H9 (cell line): ENCODE data around the gene DNAH12. TPM values are rescaled to one million over a fixed set of nuclear protein-coding genes. Genes with fewer than 3 reads are reported as not detected.

Source experiments
- DNase-seq: peaks from one replicate; pipeline ENCODE4 v3.0.0-alpha.2; 2017
- H2AFZ ChIP-seq: one replicate; pipeline ENCODE4 v1.6.1; 2013; ENCODE audit warnings: mild to moderate bottlenecking, low read length, control low read depth, moderate library complexity
- H2AK5ac ChIP-seq: 2 replicates; pipeline ENCODE4 v1.6.1; 2013; ENCODE audit warnings: low read length, control low read depth, mixed read lengths; ENCODE audit not compliant: insufficient read length
- H2BK120ac ChIP-seq: one replicate; pipeline ENCODE4 v1.6.1; 2013; ENCODE audit warnings: low read depth, mild to moderate bottlenecking, low read length, control low read depth, inconsistent platforms; ENCODE audit not compliant: poor library complexity, severe bottlenecking
- H2BK12ac ChIP-seq: 2 replicates; pipeline ENCODE4 v1.6.1; 2013; ENCODE audit warnings: low read length, control low read depth, mixed read lengths, low read depth; ENCODE audit not compliant: insufficient read length
- H2BK15ac ChIP-seq: 2 replicates; pipeline ENCODE4 v1.6.1; 2013; ENCODE audit warnings: low read depth, low read length, control low read depth
- H2BK20ac ChIP-seq: one replicate; pipeline ENCODE4 v1.6.1; 2013; ENCODE audit warnings: low read depth, mild to moderate bottlenecking, low read length, control low read depth, inconsistent platforms; ENCODE audit not compliant: poor library complexity, severe bottlenecking
- H2BK5ac ChIP-seq: 2 replicates; pipeline ENCODE4 v1.6.1; 2013; ENCODE audit warnings: low read length, control low read depth, mixed read lengths; ENCODE audit not compliant: insufficient read length
- H3K14ac ChIP-seq: 2 replicates; pipeline ENCODE4 v1.6.1; 2013; ENCODE audit warnings: low read length, control low read depth; ENCODE audit not compliant: insufficient read depth
- H3K18ac ChIP-seq: 2 replicates; pipeline ENCODE4 v1.6.1; 2013; ENCODE audit warnings: low read depth, mild to moderate bottlenecking, mixed read lengths, low read length, control low read depth; ENCODE audit not compliant: insufficient read length
- H3K23ac ChIP-seq: 2 replicates; pipeline ENCODE4 v1.6.1; 2013; ENCODE audit warnings: low read length, control low read depth, mixed read lengths, low read depth; ENCODE audit not compliant: insufficient read length
- H3K23me2 ChIP-seq: 2 replicates; pipeline ENCODE4 v1.6.1; 2013; ENCODE audit warnings: low read depth, mild to moderate bottlenecking, mixed read lengths, low read length, control low read depth; ENCODE audit not compliant: insufficient read length, poor library complexity, severe bottlenecking
- H3K27ac ChIP-seq: 2 replicates; pipeline ENCODE4 v1.5.1; 2013; ENCODE audit warnings: low read length, control low read depth, mixed read lengths, low read depth; ENCODE audit not compliant: insufficient read length
- H3K27me3 ChIP-seq: 2 replicates; pipeline ENCODE4 v1.6.1; 2013; ENCODE audit warnings: low read length, control low read depth, inconsistent platforms; ENCODE audit not compliant: insufficient read depth
- H3K4ac ChIP-seq: 2 replicates; pipeline ENCODE4 v1.6.1; 2013; ENCODE audit warnings: low read depth, mild to moderate bottlenecking, control low read depth, inconsistent platforms, low read length, moderate library complexity
- H3K4me1 ChIP-seq: 2 replicates; pipeline ENCODE4 v1.6.1; 2013; ENCODE audit warnings: low read length, control low read depth, inconsistent platforms; ENCODE audit not compliant: insufficient read depth
- H3K4me2 ChIP-seq: 2 replicates; pipeline ENCODE4 v1.6.1; 2013; ENCODE audit warnings: low read length, control low read depth, mixed read lengths; ENCODE audit not compliant: insufficient read length, insufficient read depth
- H3K56ac ChIP-seq: 2 replicates; pipeline ENCODE4 v1.6.1; 2013; ENCODE audit warnings: low read depth, mild to moderate bottlenecking, mixed read lengths, low read length, control low read depth; ENCODE audit not compliant: insufficient read length
- H3K79me1 ChIP-seq: 2 replicates; pipeline ENCODE4 v1.6.1; 2013; ENCODE audit warnings: low read depth, mild to moderate bottlenecking, moderate library complexity, low read length, control low read depth, inconsistent platforms; ENCODE audit not compliant: insufficient read depth, poor library complexity, severe bottlenecking
- H3K79me2 ChIP-seq: 2 replicates; pipeline ENCODE4 v1.6.1; 2013; ENCODE audit warnings: low read length, control low read depth, inconsistent platforms; ENCODE audit not compliant: insufficient read depth
- H3K9ac ChIP-seq: 2 replicates; pipeline ENCODE4 v1.6.1; 2013; ENCODE audit warnings: low read length, control low read depth, mixed read lengths; ENCODE audit not compliant: insufficient read length; ENCODE audit errors: extremely low read depth
- H3K9me3 ChIP-seq: one replicate; pipeline ENCODE4 v1.6.1; 2013; ENCODE audit warnings: low read depth, low read length, inconsistent platforms; ENCODE audit not compliant: control insufficient read depth
- H3T11ph ChIP-seq: one replicate; pipeline ENCODE4 v1.6.1; 2013; ENCODE audit warnings: mild to moderate bottlenecking, low read length, control low read depth, inconsistent platforms
- H4K20me1 ChIP-seq: one replicate; pipeline ENCODE4 v1.6.1; 2013; ENCODE audit not compliant: control insufficient read depth, insufficient read length, insufficient read depth
- H4K5ac ChIP-seq: 2 replicates; pipeline ENCODE4 v1.6.1; 2013; ENCODE audit warnings: low read depth, mild to moderate bottlenecking, mixed read lengths, low read length, control low read depth; ENCODE audit not compliant: insufficient read length
- H4K8ac ChIP-seq: replicated peaks from 2 replicates; pipeline ENCODE4 v1.6.1; 2013; ENCODE audit warnings: low read length, control low read depth, mixed read lengths, low read depth; ENCODE audit not compliant: insufficient read length
- H4K91ac ChIP-seq: 2 replicates; pipeline ENCODE4 v1.6.1; 2013; ENCODE audit warnings: low read depth, mild to moderate bottlenecking, moderate library complexity, mixed read lengths, low read length, control low read depth; ENCODE audit not compliant: insufficient read length
- H3K27ac Mint-ChIP-seq, 3 experiments: 2 replicates in 2 of 3; 3 replicates in 1 of 3; pipeline ENCODE4 v1.8.0; 2020 to 2021; ENCODE audit warnings: mixed read lengths in 3 of 3, mild to moderate bottlenecking in 1 of 3, moderate library complexity in 1 of 3
- H3K27me3 Mint-ChIP-seq: 2 replicates; pipeline ENCODE4 v1.8.0; 2021; ENCODE audit warnings: low read depth, mild to moderate bottlenecking, moderate library complexity, mixed read lengths
- H3K36me3 Mint-ChIP-seq, 3 experiments: 2 replicates in 2 of 3; 3 replicates in 1 of 3; pipeline ENCODE4 v1.8.0; 2020 to 2021; ENCODE audit warnings: low read depth in 3 of 3, mixed read lengths in 3 of 3; ENCODE audit not compliant: insufficient read depth in 1 of 3
- H3K4me1 Mint-ChIP-seq, 2 experiments: 2 replicates each; pipeline ENCODE4 v1.8.0; 2020; ENCODE audit warnings: mixed read lengths in 2 of 2
- H3K4me3 Mint-ChIP-seq, 2 experiments: 2 replicates in 1 of 2; 3 replicates in 1 of 2; pipeline ENCODE4 v1.8.0; 2020 to 2021; ENCODE audit warnings: mild to moderate bottlenecking in 2 of 2, mixed read lengths in 2 of 2, moderate library complexity in 1 of 2
- H3K9me3 Mint-ChIP-seq, 2 experiments: 2 replicates in 1 of 2; 3 replicates in 1 of 2; pipeline ENCODE4 v1.8.0; 2020; ENCODE audit warnings: mild to moderate bottlenecking in 2 of 2, mixed read lengths in 2 of 2, moderate library complexity in 1 of 2
- CTCF ChIP-seq: fragments of 200-600 bp; sonication (generic); conservative IDR thresholded peaks from 3 replicates; pipeline ENCODE4 v1.8.0; 2021; ENCODE audit warnings: antibody characterized with exemption, mild to moderate bottlenecking
- WGBS: extraction: QIAGEN DNeasy Blood & Tissue Kit; methylation state at CpG from one replicate; pipeline ENCODE4 v1.1.7; 2013; ENCODE audit warnings: missing lambda C conversion rate, low lambda C conversion rate, mixed read lengths; ENCODE audit not compliant: insufficient read length; ENCODE audit errors: extremely low coverage; 5-methylcytosine and 5-hydroxymethylcytosine counted together
- total RNA-seq: library from RNA; stranded (reverse); gene quantifications from 2 replicates; pipeline ENCODE4 v1.2.1, GENCODE V29; 2021

Gene DNAH12
- total RNA-seq, 1 experiment from 2014 or later = not detected

- Mint-ChIP-seq H3K27me3 (no peaks in the 10 kb centered on the region), H3K4me1 (no peaks in the 10 kb centered on the region), H3K9me3 (peaks cover 5 to 7% of the 10 kb centered on the region in 2 experiments; a peak in 4 of 5 replicates), H3K36me3 (peaks cover 5 to 23% (median 10%) of the 10 kb centered on the region in 3 experiments; a peak in 6 of 7 replicates), H3K27ac (no peak overlapping the region), H3K4me3 (no peak overlapping the region)
- H3K9ac ChIP-seq = no peak overlapping the region
- no peak overlapping the region for H4K8ac ChIP-seq
- H4K5ac ChIP-seq = no peak overlapping the region
- H2BK5ac ChIP-seq = no peak overlapping the region
- H3K4me1 ChIP-seq = no peaks in the 10 kb centered on the region
- no peak overlapping the region for H3T11ph ChIP-seq
- H2AK5ac ChIP-seq = no peak overlapping the region
- H2BK20ac ChIP-seq = no peak overlapping the region
- H3K14ac ChIP-seq = no peak overlapping the region
- H3K23me2 ChIP-seq = no peaks in the 10 kb centered on the region
- H3K27ac ChIP-seq = no peak overlapping the region
- no peaks in the 10 kb centered on the region for H4K20me1 ChIP-seq
- H3K9me3 ChIP-seq = no peaks in the 10 kb centered on the region
- no peak overlapping the region for H3K4me2 ChIP-seq
- no peak overlapping the region for H2AFZ ChIP-seq
- H3K18ac ChIP-seq = no peak overlapping the region
- no peak overlapping the region for H3K4ac ChIP-seq
- no peaks in the 10 kb centered on the region for H3K27me3 ChIP-seq
- no peak overlapping the region for H2BK12ac ChIP-seq
- no peaks in the 10 kb centered on the region for H3K79me1 ChIP-seq
- WGBS = no CpG with 5 or more reads among the region's 6 CpGs
- H2BK120ac ChIP-seq = no peak overlapping the region
- no peak for TF ChIP-seq CTCF
- no peaks in the 10 kb centered on the region for H3K79me2 ChIP-seq
- H3K56ac ChIP-seq = no peak overlapping the region
- no peak for DNase-seq
- no peak overlapping the region for H3K23ac ChIP-seq
- no peak overlapping the region for H4K91ac ChIP-seq
- no peak overlapping the region for H2BK15ac ChIP-seq
These were observed 269.3 kb downstream of the DNAH12 start for GRCh38 chr3:57274845-57275244.
